ENCODE data around the gene FMR1. TPM values are rescaled to one million over a fixed set of nuclear protein-coding genes. Genes with fewer than 3 reads are reported as not detected.

Gene FMR1
- total RNA-seq, 1 experiment from 2014 or later: 24.4 TPM

GRCh38 chrX:147920161-147920666, 8.5 kb downstream of the FMR1 start:
- H3K9me3 ChIP-seq (ENCODE audit: low read length): no peaks in the 10 kb centered on the region
- H3K36me3 ChIP-seq (ENCODE audit: low read depth, low read length): no peaks in the 10 kb centered on the region
- DNase-seq: no peak
- intact Hi-C loops (cut with micrococcal nuclease): no loop called here
- no peaks in the 10 kb centered on the region for H4K20me1 ChIP-seq (ENCODE audit: low read length)
- no peaks in the 10 kb centered on the region for H3K9me2 ChIP-seq (replicated peaks; ENCODE audit: low read length)
- no peak for ATAC-seq
- H3K4me3 ChIP-seq (ENCODE audit: low read length): no peak overlapping the region
- no peak overlapping the region for H3K9ac ChIP-seq (ENCODE audit: low read length)
- no peak overlapping the region for H3K4me2 ChIP-seq (ENCODE audit: low read length)
- CTCF ChIA-PET: no interaction called here
- POLR2A ChIA-PET (ENCODE audit: unreplicated experiment): no interaction called here
- no peaks in the 10 kb centered on the region for H3F3A ChIP-seq (ENCODE audit: low read length, unreplicated experiment)
- no peak overlapping the region for H3K27ac ChIP-seq (ENCODE audit: low read length)
- no peaks in the 10 kb centered on the region for H3K27me3 ChIP-seq (ENCODE audit: low read length)
- TF ChIP-seq EZH2 (IDR thresholded peaks at IDR 0.05; ENCODE audit: low read length, unreplicated experiment): no peak
- TF ChIP-seq CTCF (conservative IDR thresholded peaks at IDR 0.05; ENCODE audit: low read depth, low read length): no peak
- no peak for TF ChIP-seq EZH2phosphoT487 (IDR thresholded peaks at IDR 0.05; ENCODE audit: borderline replicate concordance, low read length)
- no peak overlapping the region for H2AFZ ChIP-seq (ENCODE audit: low read length)
- H3K4me1 ChIP-seq (ENCODE audit: insufficient read depth, low read length): no peaks in the 10 kb centered on the region
- no TSS peak for BruUV-seq (replicated peaks)
- H3K79me2 ChIP-seq (ENCODE audit: low read length): peaks cover 53% of the 10 kb centered on the region

- Histone ChIP-seq H3K9me2 (replicated peaks; ENCODE audit: low read length) (no peaks in the 10 kb centered on the region), H3K36me3 (ENCODE audit: low read depth, low read length) (no peaks in the 10 kb centered on the region), H2AFZ (ENCODE audit: low read length) (no peak overlapping the region), H3K79me2 (ENCODE audit: low read length) (peaks cover 19% of the 10 kb centered on the region; the same call in 1 of the 2 replicates), H3K27me3 (ENCODE audit: low read length) (no peaks in the 10 kb centered on the region), H3K4me3 (ENCODE audit: low read length) (no peak overlapping the region), H3K9me3 (ENCODE audit: low read length) (no peaks in the 10 kb centered on the region), H4K20me1 (ENCODE audit: low read length) (no peaks in the 10 kb centered on the region), H3K4me2 (ENCODE audit: low read length) (no peak overlapping the region), H3K9ac (ENCODE audit: low read length) (no peak overlapping the region), H3K4me1 (ENCODE audit: insufficient read depth, low read length) (no peaks in the 10 kb centered on the region), H3F3A (ENCODE audit: low read length, unreplicated experiment) (no peaks in the 10 kb centered on the region), H3K27ac (ENCODE audit: low read length) (no peak overlapping the region)
- CTCF ChIA-PET: no interaction called here
- TF ChIP-seq CTCF (conservative IDR thresholded peaks at IDR 0.05; ENCODE audit: low read depth, low read length) (no peak), EZH2phosphoT487 (IDR thresholded peaks at IDR 0.05; ENCODE audit: borderline replicate concordance, low read length) (no peak), EZH2 (IDR thresholded peaks at IDR 0.05; ENCODE audit: low read length, unreplicated experiment) (no peak)
- no TSS peak for BruUV-seq (replicated peaks)
- no peak for DNase-seq
- POLR2A ChIA-PET (ENCODE audit: unreplicated experiment): no interaction called here
- intact Hi-C loops (cut with micrococcal nuclease): no loop called here
- ATAC-seq: no peak
Measured at GRCh38 chrX:147923605-147924004, 11.9 kb downstream of the FMR1 start.

- CTCF ChIA-PET: no interaction called here
- Histone ChIP-seq H3K79me2 (ENCODE audit: low read length) (no peaks in the 10 kb centered on the region), H3K4me2 (ENCODE audit: low read length) (no peak overlapping the region), H3K36me3 (ENCODE audit: low read depth, low read length) (peaks cover under 1% of the 10 kb centered on the region; the same call in 1 of the 2 replicates), H3K27me3 (ENCODE audit: low read length) (no peaks in the 10 kb centered on the region), H2AFZ (ENCODE audit: low read length) (no peak overlapping the region), H3K27ac (ENCODE audit: low read length) (no peak overlapping the region), H3K4me1 (ENCODE audit: insufficient read depth, low read length) (no peaks in the 10 kb centered on the region), H3K4me3 (ENCODE audit: low read length) (no peak overlapping the region), H3K9me2 (replicated peaks; ENCODE audit: low read length) (no peaks in the 10 kb centered on the region), H4K20me1 (ENCODE audit: low read length) (no peaks in the 10 kb centered on the region), H3K9me3 (ENCODE audit: low read length) (no peaks in the 10 kb centered on the region), H3K9ac (ENCODE audit: low read length) (no peak overlapping the region), H3F3A (ENCODE audit: low read length, unreplicated experiment) (no peaks in the 10 kb centered on the region)
- intact Hi-C loops (cut with micrococcal nuclease): no loop called here
- DNase-seq (no peak), ATAC-seq (no peak)
- POLR2A ChIA-PET (ENCODE audit: unreplicated experiment): no interaction called here
- no peak for TF ChIP-seq EZH2 (IDR thresholded peaks at IDR 0.05; ENCODE audit: low read length, unreplicated experiment)
- no peak for TF ChIP-seq EZH2phosphoT487 (IDR thresholded peaks at IDR 0.05; ENCODE audit: borderline replicate concordance, low read length)
- no peak for TF ChIP-seq CTCF (conservative IDR thresholded peaks at IDR 0.05; ENCODE audit: low read depth, low read length)
- BruUV-seq (replicated peaks): no TSS peak
Measured at GRCh38 chrX:147927256-147927655, 15.5 kb downstream of the FMR1 start.
